A549 (cell line): ENCODE data around the gene PTEN.

Experiments used
- CEBPB ChIP-seq, 2 experiments: fragments of >200 bp in 1 of 2; sonication (Bioruptor Twin) in 1 of 2; formaldehyde crosslinking in 1 of 2; IDR thresholded peaks; 2 replicates each; pipeline ENCODE4 v1.6.1; 2012 to 2016
- CHD2 ChIP-seq: fragments of 150-350 bp; IDR thresholded peaks from 2 replicates; pipeline ENCODE4 v1.6.1; 2014; ENCODE audit warnings: low read length; ENCODE audit not compliant: partially characterized antibody
- CTCF ChIP-seq: fragments of >200 bp; sonication (Bioruptor Twin); formaldehyde crosslinking; IDR thresholded peaks from 3 replicates; pipeline ENCODE4 v1.5.1; 2016
- HDAC2 ChIP-seq: fragments of 200-600 bp; sonication (generic); IDR thresholded peaks from 2 replicates; pipeline ENCODE4 v1.6.1; 2016
- NR3C1 ChIP-seq: fragments of >200 bp; sonication (Bioruptor Twin); formaldehyde crosslinking; IDR thresholded peaks from 3 replicates; pipeline ENCODE4 v1.6.1; 2017
- TP53 ChIP-seq: fragments of 250-450 bp; sonication (Bioruptor Pico); IDR thresholded peaks from 2 replicates; pipeline ENCODE4 v1.5.0; 2021; ENCODE audit warnings: mild to moderate bottlenecking, moderate library complexity

GRCh38 chr10:87841186-87841585 is 22.2 kb upstream of the PTEN start:
- TF ChIP-seq CTCF (no peak), CHD2 (no peak), TP53 (CRISPR knock-in tag) (no peak), CEBPB (IDR thresholded peaks at IDR 0.05) (no peak), NR3C1 (no peak), HDAC2 (no peak)
